GM18858 (cell line): ENCODE results near the gene NF2.

Experiments
- ATAC-seq: cut with Tn5 transposase; IDR thresholded peaks from one replicate; pipeline ENCODE4 v1.9.1; 2021; ENCODE audit not compliant: unreplicated experiment

NF2 gene

DNA sequence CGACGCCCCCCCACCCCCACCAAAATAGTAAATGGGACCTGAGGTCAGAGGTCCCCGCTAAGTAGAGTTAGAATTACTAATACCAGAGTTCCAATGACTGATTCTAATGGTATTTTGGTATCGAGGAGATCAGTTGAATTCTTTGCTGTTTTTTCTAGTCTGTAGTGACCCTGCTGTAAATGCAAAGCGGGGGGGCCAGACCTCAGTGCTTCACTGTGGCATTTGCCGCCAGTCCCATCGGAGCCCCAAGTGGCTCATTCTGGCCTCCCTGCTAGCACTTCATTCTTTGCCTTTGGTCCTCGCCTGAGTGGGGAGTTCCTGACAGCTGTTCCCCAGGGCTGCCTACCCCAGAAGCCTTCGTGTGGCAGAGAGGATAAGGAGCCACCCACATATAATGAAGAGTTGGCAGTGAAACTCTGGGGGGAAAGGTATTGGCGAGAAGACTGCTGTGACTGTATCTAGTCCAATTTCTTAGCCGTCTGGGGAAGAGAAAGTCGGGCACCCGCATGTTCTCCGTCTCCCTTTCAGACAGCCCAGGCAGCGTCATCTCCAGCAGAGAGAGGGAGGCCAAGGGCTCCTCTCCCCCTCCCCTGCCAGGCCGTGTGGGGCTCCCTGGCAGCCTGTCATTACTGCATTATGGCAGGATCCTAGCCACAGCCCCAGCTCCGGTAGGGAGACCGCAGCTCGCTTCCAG lies 96.9 kb downstream of the NF2 start:
- no peak for ATAC-seq

DNA sequence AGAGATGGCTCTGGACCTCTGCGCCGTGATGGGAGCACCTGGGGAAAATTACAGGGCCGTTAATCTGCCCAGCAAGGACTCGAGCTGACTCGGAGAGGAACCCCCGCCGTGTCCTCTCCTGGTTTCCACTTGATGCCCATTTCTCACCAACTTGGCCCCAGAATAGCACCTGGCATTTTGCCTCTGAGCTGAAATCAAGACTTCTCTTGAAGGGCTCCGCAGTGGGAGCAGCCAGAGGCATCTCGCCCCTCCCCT lies 97.4 kb downstream of the NF2 start:
- ATAC-seq = no peak

DNA sequence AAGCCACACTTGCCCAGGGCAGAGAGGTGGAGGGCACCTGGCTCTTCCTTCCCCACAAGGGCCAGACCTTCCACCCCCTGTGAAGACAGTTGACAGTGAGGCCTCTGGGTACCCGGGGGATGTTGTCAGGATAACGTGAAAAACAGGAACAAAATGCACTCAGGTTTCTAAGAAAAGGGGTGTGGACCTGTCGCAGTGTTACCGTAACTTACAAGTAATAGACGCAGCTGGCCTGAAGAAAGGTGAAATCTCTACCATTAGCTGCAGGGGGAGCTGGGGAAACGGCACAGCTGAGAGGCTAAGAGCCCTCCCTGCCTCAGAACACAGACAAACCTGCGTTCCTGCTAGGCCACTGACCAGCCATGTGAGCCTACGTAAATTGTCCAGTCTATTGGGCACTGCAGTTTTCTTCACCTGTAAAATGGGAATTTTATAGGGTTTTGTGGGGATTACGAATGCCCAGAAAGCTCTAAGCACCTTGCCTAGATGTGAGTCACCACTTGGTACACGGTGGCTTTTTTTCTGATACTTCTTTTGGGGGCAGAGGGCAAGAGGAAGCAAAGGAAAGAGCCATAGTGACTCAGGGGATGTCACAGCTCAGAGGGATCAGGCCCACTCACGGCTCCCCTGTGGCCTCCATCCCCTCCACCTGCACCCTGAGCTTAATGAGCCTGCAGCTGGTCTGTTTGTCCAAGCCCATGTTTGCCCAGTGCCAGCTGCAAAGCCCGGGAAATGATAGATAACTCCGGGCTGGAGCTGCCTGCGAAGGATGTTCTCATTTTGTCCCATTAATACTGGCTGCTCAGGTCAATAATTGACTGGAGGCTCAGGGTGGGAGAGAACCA lies 97.9 kb downstream of the NF2 start:
- no peak for ATAC-seq

DNA sequence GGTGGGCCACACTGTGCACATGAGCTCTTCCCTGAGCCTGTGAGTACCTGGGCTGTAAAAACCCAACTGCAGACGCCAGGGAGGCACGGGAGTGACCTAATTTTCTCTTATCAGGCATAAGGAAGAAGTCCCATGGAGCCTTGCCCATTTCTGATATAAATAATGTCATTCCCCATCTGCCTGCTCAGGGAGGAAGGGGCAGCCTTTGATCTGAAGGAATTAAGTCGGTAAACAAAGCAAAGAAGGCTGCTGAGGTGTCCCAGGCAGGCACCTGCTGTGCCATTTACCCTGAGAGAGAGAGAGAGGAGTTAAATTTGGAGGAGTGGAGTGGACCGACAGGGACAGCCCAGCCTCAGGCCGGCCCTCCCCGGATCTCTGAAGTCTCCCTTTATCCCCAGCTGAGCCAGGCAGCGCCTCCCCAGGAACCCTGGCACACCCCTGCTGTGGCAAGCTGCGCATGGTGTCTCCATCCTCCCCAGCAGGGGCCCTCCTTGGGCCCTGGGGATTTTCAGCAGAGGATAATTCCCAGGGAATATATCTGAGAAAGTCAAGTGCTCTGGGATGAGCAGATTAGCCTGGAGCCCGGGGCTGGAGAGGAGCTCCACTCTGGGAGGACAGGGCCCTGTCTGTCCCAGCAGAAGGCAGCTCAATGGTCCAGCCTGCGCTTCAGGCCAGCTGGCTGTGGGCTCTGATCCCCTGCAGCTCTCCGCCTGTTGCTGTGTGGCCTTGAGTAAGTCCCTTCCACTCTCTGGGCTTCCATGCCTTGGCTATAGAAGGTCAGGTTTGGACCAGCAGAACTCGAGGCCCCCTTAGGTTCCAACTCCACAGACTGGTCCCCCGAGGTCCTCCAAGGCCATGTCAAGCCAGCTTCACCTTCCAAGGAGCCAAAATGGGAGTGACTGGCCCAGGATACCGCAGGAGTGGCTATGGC lies 98.8 kb downstream of the NF2 start:
- no peak for ATAC-seq

DNA sequence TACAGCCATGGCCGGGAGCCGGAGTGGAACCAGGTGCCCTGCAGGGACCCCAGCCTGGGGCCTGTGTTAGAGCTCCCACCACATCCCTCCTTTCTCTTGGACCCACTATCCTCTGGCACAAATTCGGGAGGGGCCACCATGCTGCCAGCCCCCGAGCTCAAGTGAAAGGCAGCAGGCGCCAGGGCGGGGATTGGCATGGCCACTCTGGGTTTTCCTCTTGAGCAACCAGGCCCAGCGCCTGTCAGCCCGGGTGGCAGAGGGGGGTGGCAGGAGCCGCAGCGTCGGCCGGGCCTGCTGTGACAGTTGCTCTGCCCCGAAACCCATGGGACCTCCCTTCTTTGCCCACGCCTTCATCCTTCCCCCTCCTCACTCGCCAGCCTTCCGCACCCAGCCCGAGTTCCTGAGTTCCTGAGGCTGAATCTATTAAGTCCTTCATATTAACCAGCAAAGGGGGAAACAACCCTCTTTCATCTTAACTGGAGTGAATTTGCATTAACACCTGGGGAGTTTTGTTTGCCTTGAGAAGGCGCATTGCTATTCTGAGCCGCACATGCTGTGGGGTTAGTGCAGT lies 99.6 kb downstream of the NF2 start:
- no peak for ATAC-seq

DNA sequence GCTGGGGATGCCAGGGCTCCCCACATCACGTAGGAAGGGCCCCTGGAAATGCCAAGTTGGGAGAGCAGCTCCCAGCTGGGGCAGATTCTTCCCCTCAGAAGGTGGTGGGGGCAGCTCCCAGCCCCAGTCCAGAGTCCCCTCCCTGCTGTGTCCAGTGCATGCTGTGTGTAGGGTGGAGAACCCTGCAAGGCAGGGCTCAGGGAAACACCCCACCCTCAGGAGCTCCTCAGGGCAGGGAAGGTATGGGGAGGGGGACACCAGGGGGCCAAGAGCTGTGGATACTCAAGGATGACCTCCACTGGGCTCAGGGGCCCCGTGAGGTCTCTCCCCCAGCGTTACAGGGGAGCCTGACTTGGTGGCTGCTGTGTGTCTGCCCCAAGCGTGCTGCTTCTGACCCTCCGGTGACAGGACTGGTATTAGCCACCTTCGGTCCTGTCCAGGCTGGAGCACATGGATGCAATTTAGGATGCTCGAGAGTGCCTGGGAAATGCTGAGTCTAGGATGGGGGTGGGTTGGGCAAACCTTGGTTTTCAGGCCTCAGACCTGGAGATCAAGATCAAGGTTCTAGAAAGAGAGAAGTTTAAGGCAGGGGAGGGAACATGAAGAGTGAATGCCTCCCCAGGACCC lies 100.2 kb downstream of the NF2 start:
- no peak for ATAC-seq

DNA sequence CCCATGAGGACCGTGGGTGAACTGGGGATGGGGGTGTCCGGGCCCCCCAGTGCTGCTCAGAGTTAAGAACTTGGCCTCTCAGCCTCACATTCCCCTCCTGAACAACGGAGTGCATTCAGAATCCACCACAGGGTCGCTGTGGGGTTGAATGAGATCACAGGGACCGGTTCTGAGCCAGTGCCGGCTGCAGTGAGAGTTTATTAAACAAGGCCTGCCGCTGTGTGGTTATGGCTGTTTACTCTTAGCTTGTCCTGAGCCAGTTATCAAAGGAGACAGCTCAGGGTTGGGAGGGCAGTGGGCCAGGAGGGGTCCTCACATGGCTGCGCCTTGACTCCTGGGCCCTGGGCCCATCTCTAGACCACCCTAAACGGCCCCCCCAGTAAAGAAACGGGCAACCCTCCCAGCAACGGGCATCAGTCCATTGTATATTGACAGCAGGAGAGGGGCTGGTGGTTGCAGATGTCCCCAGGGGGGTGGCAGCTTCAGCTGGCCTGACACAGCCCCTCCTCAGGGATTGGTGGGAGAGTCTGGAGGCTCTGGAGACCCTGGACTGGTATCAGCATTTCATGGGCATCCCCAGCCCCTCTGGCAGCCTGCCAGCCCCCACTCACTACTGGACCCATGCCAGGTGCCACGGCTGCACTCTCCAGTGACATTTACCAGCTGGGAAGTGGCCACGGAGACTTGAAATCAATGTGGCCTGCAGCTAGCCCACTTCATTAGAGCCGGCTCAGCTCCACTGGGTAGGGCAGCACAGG lies 101.3 kb downstream of the NF2 start:
- ATAC-seq = no peak

DNA sequence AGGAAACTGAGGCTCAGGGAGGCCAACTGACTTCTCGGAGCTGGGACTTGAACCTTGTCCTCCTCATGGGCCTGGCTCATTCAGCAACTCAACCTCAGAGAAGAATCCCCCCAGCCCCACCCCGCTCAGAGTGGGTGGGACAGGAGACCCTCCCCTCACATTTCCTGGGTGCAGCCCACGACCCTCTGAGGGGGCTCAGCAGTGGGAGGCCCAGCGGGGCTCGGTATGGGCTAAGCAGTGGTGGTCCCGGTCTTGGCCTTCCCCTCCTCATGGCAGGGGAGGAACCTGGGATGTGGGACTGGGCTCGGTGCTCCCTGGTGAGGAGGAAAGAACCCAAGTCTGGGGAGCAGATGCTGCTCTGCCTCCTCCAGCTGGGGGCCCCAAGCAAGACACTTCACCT lies 102.2 kb downstream of the NF2 start:
- no peak for ATAC-seq

DNA sequence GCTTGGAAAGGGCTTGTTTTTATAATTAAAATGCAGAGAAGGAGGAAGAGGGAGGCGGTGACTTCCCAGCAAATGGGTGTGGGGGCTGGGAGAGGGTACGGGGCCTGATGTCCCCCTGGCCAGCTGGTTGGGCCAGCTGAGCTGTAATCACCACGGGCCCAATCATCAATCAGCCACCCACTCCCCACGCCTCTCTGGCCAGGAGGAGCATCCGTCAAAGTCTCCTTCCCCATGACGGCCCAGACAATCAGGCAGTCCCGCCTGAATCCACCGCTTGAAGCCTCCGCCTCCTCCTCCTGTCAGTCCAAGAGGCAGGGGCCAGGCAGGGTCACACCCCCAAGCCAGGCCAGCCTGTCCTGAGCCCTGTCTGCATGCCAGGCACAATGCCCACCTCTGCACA lies 103.1 kb downstream of the NF2 start:
- ATAC-seq = no peak

DNA sequence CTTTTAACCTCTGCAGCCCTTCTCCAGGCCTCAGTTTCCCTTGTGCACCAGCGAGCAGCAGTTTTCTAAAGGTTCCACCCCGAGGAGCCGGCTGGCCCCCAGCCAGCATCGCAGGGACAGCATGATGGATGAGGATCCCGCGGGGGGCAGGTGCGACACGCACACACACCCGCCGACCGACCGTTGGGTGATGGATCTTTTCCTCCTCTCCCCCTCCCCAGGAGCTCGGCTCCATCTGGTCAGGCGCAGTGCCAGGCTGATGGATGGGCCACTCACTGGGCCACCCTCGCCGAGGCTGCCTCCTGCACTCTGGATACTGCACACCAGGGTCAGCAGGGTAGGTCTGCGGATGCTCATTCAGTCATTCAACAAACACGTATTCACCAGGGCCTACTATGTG lies 103.6 kb downstream of the NF2 start:
- no peak for ATAC-seq

DNA sequence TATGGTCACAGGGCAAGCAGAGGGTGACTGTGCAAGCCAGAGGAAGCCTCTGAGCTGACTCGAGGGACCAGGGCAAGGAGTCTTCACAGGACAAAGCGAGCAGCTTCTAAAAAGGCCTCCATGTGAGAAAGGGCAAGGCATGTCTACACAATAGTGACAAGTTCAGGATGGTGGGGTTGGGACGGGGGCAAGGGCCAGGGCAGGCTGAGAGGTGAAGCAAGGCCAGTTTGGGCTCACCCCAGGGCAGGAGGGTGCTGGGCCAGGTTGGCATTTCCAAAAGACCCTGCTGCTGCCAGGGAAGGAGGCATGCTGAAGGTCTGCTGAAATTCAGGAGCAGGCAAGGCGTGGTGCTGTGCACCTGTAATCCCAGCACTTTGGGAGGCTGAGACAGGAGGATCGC lies 104.0 kb downstream of the NF2 start:
- ATAC-seq = no peak

DNA sequence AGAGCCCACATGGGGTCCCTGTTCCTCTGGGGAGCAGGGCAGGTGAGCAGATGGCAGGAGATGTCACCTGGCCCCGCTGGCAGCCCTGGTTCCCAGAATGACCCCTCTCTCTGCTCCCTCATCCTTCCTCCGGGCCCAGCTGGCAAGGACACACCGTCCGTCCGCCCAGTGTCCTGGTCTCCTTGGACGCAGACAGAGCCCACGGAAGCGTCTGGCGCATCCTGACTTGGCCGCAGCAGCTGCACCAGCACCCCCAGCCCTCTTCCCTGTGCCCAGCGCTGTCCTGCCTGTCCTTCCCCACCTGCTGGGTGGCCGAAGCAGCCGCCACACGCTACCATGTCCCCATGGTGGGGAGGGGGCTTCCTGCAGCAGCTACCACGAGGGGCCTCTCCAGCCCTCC lies 106.8 kb downstream of the NF2 start:
- no peak for ATAC-seq

DNA sequence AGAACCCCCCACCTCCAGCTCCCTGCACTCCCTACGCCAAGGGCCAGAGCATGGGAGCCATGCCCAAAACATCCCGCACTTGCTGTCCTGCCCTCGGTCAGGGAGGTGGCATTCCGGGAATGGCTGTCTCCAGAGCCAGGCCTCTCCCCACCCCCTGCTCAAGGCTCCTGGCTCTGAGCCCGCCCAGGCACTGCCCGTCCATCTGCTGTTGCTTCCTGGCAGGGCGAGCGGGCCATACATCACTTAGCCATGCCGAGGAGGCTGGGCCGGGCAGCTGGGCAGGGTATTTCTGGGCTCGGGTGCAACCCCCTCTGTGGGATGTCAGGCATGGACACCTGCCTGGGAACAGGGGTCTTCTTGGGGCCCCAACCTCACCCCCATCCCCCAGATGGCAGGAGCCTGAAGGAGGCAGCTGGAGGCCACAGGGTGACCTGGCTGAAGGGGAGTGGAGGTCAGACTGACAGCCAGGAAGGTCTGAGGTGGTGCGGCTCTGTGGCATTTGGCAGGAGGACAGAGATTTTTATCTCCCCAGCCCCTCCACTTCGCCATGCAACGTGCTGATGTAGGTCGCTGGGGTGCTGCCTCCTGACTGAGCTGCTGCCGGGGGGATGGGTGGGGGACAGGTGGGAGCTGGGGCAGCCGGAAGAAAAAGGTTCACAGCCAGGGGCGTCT lies 107.6 kb downstream of the NF2 start:
- ATAC-seq = no peak

DNA sequence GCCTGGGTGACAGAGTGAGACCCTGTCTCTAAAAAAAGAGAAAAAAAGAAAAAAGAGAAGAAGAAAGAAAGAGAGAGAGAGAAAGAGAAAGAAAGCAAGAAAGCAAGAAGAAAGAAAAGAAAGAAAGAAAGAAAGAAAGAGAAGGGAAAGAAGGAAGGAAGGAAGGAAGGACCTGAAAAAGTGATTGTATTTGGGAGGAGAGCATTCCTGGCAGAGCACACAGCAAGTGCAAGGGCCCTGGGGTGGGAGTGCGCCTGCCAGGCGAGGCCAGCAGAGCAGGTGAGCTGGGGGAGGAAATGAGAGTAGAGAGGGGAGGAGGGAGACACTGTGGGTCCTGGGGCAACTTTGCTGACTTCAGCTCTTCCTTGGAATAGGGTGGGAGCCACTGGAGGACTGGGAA lies 108.7 kb downstream of the NF2 start:
- no peak for ATAC-seq

DNA sequence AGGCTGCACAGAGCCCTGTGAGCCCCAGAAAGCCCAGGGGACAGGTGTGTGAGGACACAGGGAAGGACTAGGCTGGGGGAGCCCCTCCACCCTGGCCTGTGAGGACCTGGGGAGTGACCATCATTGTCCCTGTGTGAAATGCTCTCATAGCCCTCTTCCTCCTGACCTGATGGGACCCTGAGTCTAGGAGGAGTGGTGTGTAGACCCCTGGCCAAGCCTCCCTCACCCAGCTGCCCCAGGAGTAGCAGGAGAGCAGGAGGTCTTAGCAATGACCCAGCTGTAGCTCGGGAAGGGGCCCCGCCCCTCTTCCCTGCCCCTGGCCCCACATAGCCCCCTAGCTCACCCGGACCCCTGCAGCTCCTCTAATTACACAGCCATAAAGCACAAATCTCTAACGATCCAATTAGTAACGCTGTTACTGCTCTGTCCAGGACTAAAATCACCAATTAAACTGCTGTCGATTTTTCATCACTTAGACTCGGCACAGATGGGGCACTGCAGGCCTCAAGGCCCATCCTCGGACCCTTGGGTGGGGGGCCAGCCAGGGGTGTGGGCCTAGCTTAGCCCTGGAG lies 109.8 kb downstream of the NF2 start:
- ATAC-seq = no peak

DNA sequence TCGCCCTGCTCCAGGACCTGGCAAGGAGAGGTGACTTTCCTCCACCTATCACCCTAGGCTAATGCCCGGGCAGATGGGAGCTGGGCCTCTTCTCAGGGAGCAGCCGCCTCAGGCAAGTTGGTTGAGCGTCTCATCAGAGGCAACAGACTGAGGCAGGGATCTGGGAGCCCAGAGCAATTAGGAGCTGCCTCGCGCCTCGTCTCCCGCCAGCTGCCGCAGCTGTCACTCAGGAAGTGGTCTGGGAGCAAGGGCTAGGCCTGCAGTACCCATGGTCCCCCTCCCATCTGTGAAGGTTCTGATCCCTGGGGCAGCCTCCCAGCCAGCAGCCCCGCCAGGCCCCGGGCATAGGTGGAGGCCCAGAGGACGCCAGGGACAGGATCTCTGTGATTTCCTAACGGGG lies 111.8 kb downstream of the NF2 start:
- ATAC-seq = no peak

DNA sequence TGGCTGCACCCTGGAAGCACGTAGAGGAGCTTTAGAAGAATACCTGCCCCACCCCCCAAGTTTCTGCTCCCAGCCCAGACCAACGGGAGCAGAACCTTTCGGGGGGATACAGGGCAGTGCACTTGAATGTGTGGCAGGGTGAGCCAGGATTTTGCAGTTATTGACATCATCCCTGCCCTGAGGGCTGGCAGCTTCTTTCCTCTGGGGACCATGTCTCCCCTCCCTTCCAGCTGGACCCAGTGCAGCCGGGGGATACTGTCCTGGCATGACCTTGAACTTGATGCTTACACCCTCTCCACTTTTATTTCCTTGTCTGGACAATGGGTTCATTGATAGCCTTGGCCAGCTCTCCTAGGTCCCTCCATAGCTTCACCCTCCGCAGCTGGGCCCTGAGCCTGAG lies 112.3 kb downstream of the NF2 start:
- no peak for ATAC-seq

DNA sequence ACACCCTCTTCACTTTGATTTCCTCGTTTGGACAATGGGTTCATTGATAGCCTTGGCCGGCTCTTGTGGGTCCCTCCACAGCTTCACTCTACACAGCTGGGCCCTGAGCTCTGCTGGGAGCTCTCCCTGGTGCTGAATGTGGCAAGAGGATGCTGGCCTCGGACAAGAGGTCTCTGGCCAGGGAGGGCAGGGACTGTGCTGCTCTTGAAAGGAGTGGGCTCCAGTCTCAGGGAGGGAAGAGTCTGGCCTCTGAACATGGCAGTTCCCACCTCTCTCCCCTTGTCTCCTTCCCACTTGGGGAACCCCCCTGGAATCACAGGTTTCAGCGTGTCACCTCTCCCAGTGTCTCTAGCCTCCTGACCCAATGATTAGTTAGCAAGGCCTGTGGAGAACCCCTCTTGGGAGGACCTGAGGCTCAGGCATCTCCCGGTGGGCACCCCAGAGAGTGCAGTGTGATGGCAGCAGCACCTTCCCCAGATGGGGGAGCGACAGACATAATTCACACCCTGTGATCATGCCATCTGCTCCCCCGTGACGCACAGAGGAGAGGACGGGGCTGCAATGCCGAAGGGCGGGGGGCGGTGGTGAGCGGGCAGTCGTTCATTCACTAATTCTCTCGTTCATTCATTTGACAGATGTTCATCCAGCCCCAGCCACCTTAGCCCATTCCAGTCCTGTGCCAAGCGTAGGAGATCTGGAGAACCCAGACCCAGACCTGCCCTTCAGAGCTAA lies 113.5 kb downstream of the NF2 start:
- no peak for ATAC-seq

DNA sequence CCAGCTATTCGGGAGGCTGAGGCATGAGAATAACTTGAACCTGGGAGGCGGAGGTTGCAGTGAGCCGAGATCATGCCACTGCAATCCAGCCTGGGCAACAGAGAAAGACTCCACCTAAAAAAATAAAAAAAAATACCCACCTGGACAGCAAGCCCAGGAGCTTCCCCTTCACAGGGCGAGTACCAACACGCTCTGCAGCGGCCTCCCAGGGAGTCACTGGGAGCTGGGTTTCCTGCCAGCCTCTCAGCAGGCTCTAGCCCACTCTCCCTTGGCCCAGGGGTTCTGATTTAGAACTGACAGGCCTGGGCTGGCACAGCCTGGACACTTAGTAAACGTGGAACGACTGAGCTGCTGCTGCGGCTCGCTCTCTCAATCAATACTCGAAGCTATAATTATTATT lies 114.4 kb downstream of the NF2 start:
- ATAC-seq = no peak
